Activated CD8-positive, alpha-beta memory T cell treated with anti-CD3 and anti-CD28 coated beads for 36 hours (primary cell): ENCODE data around the gene KCNK15. TPM values are rescaled to one million over a fixed set of nuclear protein-coding genes. Genes with fewer than 3 reads are reported as not detected.

Experiments used
- CTCF ChIA-PET: fragments of 350-600 bp; sonication (Branson Sonifier 250); formaldehyde crosslinking; loops from one replicate; lab custom pipeline; 2021; ENCODE audit warnings: antibody characterized with exemption; lab: Charles Lee
- POLR2A ChIA-PET: fragments of 350-600 bp; sonication (Branson Sonifier 250); formaldehyde crosslinking; loops from one replicate; lab custom pipeline; 2021; ENCODE audit warnings: antibody characterized with exemption; lab: Charles Lee
- total RNA-seq, 2 experiments: library from RNA; stranded (reverse); gene quantifications; one replicate each; pipeline ENCODE4 v1.2.3, GENCODE V29; 2021

KCNK15 gene
- total RNA-seq, 2 experiments from 2014 or later, result 0.27 to 0.30 TPM

DNA sequence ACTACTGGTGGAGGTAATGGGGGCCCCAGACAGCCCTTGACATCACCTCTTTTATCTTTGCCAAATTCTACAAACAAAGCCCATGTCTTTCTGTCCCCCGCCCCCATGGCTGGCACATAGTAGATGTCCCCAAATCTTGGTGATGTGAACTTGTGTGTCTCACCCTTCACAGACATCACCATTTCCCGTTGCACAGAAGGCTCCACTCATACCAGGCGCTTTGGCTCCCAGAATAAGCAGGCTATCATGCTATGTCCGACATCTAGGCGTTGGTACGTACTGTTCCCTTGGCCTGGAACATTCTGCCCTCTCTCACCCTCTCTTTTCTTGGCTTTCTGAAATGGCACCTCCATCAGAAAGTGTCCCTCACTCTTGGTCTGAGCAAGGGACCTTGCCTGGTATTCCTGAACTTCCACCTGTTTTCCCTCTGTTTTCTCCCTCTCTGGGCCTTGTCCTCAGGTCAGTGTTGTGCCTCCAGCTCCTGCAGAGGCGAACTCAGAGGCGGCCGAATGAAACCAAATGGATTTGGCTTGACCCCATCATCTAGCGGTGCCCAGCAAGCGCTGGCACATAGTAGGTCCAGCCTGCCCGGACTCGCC lies 31.5 kb upstream of the KCNK15 start:
- ChIA-PET POLR2A (no interaction called here), CTCF (no interaction called here)

DNA sequence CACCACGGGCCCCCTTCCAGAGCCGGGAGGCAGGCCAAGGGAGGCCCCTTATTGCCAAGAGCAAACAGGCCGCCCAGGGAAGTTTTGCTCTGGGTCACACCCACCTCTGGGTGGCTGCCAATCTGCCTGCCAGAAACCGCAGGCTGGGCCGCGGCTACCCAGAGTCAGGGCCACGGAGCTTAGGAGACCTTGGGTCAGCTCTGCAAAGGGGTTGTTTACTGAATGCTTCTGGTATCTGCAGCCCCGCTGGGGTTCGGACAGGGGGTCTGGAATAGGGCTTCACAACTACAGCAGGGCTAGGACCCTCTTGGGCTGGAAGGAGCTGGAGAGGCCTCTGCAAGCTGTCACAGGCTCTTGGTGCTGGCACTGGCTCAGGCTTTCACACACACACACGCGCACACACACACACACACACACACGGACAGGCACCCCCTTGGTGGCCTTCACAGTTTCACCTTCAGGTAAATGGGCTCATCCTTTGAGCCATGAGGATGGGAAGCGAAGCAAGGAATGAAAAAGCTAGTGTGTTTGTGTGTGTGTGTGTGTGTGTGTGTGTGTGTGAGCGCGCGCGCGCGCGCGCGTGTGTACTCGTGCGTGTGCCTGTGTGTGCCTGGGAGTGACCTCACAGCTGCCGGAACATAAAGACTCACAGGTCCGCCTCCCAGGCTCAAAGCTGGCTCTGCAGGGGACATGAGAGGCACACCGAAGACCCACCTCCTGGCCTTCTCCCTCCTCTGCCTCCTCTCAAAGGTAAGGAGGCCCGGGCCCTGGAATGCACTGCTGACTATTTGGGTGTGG lies 30.8 kb upstream of the KCNK15 start, which contains the start of gene CCN5:
Gene CCN5, plus strand, starts transcription at position 669 of the 798 bp plus-strand sequence. Its CDS starts 22 bp downstream, at position 691.
- ChIA-PET POLR2A (no interaction called here), CTCF (no interaction called here)

DNA sequence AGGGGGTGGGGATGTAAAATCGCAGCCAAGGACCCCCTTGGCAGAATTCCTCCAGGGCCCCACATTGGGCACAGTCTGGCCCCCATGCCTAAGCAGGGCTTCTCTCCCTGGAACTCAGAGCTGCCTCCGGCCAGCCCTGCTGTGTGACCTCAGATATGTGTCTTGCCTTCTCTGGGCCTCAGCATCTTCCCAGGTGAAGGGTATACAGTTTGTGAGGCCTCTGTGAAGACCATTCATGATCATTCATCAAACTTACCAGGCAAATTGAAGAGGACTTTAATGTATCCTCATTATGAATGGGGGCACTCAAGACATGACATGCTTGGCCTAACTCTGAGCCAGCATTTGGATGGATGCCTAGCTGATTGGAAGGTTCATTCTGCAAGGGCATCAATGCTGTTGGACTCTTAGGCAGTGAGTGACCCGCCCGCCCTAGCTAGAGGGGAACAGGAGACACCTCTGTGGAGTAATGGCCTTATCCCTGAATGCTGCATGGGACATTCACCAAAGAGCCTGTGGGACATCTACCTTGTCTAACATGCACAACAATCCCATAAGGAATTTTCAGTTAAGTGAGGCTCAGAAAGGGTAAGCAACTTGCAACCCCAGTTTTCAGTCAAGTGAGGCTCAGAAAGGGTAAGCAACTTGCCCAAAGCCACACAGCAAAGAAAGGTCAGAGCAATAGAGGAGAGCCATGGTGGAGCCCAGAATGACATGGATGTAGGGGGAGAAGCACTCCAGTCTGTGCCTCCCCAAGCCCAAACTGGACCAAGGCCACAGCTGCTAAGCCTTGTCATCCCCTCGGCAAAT lies 30.0 kb upstream of the KCNK15 start:
- CTCF ChIA-PET, result interaction anchor here (0.6 kb wide), 1 partner anchor 163 kb away, joined by 4 read pairs; no protein-coding TSS in a partner anchor
- POLR2A ChIA-PET, result no interaction called here

DNA sequence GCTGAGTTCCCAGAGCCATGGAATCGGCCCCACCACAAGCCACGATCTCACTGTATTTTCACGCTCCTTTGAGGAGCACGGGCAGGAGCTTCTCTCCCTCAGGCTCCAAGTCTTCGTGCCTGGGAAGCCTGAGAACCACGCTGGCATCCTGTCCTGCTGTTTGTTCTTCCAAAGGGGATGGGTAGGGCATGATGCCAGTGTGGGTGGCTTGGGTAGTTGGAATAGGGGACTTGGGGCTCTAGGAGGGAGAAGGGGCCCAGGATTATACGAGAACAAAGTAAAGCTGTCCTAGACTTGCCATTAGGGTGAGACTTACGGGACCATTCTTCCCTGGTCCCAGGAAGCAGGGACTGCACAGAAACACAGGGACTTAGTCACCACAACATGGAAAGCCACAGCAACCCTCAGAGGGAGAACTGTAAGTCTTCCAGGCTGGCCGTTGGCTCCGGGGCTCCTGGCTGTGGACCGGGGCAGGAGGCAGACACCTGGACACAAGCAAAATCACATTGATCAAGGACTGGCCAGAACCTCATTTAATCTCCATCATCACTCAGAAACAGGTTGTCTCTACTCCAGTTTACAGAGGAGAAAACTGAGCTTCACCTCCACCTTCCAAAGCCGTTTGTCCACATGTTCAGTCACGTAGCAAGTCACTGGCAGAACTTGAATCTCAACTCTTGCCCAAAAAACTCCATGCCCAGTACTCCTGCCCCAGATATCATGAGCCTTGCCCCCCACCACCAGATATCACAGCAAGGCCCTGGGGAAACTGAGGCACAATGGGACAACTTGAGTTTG lies 29.2 kb upstream of the KCNK15 start:
- POLR2A ChIA-PET, result no interaction called here
- CTCF ChIA-PET, result interaction anchor here (0.6 kb wide), 1 partner anchor 162 kb away, joined by 4 read pairs; no protein-coding TSS in a partner anchor

DNA sequence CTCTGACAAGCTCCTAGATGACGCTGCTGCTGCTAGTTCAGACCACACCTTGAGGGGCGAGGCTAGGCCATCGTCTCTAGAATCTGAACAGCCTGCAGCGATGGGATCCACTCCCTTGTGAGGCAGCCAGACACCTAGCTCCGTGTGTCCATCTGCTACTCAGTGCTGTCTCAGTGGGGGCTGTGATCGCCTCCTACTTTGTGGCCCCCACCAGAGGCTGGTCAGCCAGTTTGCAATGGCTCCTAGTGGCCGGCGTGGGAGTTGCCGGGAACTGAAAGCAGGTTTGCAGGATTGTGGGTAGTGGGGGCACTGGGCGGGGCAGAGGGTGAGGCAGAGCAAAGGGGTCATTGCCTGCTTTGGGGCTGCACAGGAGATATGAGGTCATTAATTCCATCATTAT lies 27.7 kb upstream of the KCNK15 start:
- ChIA-PET CTCF (no interaction called here), POLR2A (no interaction called here)

DNA sequence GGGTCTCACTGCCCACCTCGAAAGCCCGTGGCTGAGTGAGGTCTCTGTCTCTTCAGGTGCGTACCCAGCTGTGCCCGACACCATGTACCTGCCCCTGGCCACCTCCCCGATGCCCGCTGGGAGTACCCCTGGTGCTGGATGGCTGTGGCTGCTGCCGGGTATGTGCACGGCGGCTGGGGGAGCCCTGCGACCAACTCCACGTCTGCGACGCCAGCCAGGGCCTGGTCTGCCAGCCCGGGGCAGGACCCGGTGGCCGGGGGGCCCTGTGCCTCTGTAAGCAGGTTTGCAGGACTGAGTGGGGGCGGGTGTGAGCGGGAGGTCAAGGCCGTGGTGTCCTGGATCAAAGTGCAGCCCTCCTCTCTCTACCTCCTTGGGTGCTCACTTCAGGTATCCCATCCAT lies 25.8 kb upstream of the KCNK15 start:
- CTCF ChIA-PET, result no interaction called here
- POLR2A ChIA-PET, result no interaction called here

DNA sequence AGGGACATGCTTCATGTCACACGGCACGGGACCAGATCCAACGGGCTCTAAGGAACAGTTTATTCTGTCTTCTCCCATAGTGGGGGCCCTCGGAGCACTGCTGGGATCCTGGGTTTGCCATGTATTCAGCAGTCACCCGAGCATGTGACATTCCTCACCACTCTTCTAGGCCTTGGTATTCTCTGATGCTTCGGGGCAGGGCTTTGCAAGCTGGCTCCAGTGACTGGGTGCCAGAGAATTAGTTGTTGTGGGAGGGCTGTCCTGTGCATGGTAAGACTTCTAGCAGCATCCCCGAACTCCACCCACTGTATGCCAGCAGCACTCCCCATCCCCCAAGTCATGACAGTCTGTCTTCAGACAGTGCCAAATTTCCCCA lies 25.1 kb upstream of the KCNK15 start:
- ChIA-PET CTCF (no interaction called here), POLR2A (no interaction called here)

DNA sequence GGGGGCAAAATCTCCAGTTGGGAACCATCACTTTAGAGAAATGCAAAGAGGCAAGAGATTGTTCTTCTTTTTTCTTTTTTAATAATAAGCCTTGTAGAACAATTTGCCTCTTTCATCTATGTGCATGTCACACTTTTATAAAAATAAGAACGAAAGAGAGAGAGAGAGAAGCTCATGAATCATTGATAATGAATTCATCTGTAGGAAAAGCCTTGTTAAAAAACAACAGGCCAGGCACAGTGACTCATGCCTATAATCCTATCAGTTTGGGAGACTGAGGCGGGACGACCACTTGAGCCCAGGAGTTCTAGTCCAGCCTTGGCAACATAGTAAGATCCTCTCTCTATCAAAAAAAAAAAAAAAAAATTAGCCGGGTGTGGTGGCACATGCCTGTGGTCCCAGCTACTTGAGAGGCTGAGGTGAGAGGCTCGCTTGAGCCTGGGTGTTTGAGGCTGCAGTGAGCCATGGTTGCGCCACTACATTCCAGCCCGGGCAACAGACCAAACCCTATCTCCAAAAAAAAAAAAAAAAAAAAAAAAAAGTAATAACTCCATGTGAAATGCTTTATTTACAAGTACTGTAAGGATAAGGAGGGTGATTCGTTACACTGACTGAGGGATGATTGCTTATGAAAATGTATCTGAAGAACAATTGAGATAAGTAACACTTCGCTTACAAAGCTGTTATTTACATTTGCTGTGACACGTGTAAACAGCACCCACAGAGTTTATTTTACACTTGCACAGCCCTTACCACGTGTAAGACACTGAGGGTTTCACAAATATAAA lies 24.5 kb upstream of the KCNK15 start:
- ChIA-PET CTCF (interaction anchor here (1.0 kb wide), 1 partner anchor 9 kb away, joined by 4 read pairs; no protein-coding TSS in a partner anchor), POLR2A (no interaction called here)

DNA sequence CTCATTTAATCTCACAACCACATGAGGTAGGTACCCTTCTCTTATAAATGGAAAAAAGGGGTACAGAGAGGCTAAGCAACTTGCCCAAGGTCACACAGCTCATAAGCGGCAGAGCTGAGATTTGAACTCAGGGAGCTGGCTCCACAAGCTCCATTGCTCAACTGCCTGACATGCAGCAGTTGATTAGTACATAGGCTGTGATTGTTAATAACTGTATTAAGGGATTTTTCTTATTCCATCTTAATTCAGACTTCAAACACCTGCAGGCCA lies 23.9 kb upstream of the KCNK15 start:
- CTCF ChIA-PET, result interaction anchor here (1.0 kb wide), 1 partner anchor 8 kb away, joined by 4 read pairs; no protein-coding TSS in a partner anchor

DNA sequence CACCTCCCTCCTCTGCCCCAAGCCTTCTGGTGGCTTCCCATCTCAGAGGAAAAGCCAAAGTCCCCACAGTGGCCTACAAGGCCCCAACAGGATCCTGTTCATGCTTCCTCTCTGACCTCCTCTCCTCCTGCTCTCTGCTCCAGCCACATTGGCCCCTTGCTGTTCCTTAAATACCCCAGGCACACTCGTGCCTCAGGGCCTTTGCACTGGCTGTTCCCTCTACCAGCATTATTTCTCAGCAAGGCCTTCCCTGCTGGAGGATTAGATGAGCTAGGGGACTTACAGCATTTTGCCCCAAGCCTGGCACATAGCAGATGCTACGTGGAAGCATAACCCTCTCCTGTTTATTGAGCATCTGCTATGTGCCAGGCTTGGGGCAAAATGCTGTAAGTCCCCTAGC lies 22.7 kb upstream of the KCNK15 start:
- ChIA-PET POLR2A (no interaction called here), CTCF (no interaction called here)

More for the DNA sequence above, 23.9 kb upstream of the KCNK15 start:
- POLR2A ChIA-PET, result no interaction called here

DNA sequence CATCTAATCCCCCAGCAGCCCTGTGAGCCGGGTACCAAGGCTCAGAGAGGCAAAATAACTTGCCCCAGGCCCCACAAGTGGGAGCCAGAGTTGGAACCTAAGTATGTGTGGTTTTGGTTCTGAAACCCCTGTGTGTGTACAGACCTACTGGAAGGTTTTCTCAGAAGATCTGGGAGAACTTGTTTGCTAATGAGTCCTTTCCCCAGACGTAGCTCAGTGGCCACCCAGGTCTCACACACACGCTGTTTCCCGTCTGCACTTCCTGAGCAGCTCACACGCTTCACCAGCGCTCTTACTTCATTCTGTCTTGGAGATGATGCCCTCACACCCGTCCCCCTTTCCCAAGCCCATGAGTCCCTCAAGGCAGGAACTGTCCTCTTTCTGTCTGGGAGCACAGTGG lies 22.3 kb upstream of the KCNK15 start:
- CTCF ChIA-PET, result interaction anchor here (0.6 kb wide), 1 partner anchor 39 kb away, joined by 3 read pairs; no protein-coding TSS in a partner anchor
- POLR2A ChIA-PET, result no interaction called here

DNA sequence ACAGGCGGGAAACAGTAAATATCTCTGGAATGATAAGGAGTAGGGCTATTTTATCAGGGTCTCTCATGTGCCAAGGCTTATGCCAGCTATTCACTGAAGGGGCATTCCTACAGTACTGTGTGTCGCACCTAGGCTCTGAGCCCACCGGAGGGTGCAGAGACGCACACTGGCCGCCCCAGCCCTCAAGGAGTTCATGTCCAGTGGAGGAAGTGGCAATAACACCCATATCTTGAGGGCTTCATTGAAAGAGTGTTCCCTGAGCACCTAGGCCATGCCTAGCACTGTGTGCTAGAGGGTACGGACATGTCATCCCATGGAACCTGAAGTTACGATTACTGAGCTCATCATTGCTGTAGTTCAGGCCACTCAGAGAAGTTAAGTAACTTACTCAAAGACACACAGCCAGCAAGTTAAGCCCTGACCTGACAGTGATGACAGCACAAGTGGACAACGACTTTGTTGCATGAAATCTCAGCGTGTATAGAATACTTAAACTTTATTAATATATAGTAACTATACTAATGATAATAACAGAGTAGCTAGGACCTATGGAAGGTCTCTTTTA lies 21.8 kb upstream of the KCNK15 start:
- ChIA-PET CTCF (interaction anchor here (0.6 kb wide), 1 partner anchor 40 kb away, joined by 3 read pairs; no protein-coding TSS in a partner anchor), POLR2A (no interaction called here)

DNA sequence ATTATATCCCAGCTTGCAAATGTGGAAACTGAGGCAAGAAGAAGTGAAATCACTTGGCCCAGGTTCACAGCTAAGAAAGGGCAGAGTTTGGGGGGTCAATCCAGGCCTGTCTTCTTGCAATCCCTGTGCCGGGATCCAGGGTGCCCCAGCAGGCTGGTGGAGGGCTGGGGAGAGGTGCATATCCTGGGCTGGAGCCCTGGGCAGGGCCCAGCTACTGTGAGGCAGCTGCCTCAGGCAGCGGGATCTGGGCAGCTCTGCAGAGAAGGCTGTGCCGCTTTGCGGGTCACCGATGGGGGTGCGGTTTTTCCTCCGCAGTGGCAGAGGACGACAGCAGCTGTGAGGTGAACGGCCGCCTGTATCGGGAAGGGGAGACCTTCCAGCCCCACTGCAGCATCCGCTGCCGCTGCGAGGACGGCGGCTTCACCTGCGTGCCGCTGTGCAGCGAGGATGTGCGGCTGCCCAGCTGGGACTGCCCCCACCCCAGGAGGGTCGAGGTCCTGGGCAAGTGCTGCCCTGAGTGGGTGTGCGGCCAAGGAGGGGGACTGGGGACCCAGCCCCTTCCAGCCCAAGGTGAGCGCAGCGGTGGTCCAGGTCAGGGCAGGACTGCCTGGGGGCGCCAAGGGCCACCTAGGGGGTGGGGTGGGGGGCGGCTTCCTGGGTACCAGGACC lies 21.1 kb upstream of the KCNK15 start:
- CTCF ChIA-PET, result no interaction called here
- POLR2A ChIA-PET, result interaction anchor here (0.6 kb wide), 1 partner anchor 44 kb away, joined by 3 read pairs; no protein-coding TSS in a partner anchor

DNA sequence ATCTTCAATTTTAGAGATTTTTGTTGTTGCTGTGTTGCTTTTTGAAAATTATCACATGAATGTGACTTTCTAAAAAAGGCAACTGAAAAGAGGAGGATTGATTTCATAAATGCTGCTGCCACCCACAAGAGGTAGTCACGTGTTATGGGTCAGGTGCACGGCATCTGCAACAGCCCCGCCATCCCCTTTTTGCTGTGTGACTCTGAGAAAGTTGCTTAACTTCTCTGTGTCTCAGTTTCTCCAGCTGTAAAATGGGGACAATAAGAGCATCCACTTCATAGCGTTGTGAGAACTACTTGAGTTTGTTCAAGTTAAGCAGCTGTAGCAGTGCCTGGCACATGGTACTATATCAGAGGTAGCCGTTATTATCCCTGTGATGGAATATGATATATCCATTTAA lies 19.8 kb upstream of the KCNK15 start:
- ChIA-PET CTCF (no interaction called here), POLR2A (no interaction called here)

DNA sequence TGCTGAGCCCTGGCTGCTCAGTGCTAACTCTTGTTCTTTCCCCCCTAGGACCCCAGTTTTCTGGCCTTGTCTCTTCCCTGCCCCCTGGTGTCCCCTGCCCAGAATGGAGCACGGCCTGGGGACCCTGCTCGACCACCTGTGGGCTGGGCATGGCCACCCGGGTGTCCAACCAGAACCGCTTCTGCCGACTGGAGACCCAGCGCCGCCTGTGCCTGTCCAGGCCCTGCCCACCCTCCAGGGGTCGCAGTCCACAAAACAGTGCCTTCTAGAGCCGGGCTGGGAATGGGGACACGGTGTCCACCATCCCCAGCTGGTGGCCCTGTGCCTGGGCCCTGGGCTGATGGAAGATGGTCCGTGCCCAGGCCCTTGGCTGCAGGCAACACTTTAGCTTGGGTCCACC lies 18.6 kb upstream of the KCNK15 start:
- CTCF ChIA-PET, result no interaction called here
- POLR2A ChIA-PET, result no interaction called here

DNA sequence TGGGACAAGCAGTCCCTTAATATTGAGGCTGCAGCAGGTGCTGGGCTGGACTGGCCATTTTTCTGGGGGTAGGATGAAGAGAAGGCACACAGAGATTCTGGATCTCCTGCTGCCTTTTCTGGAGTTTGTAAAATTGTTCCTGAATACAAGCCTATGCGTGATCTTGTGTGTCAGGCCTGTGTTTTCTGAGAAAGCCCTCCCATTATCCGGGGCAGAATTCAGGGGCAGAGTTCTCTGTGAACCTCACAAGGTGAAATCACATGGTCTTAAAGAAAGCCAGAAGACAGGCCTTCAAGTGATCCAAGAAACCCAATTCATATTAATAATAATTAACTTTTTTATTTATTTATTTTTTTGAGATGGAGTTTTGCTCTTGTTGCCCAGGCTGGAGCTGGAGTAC lies 18.0 kb upstream of the KCNK15 start:
- ChIA-PET CTCF (no interaction called here), POLR2A (interaction anchor here (0.7 kb wide), 1 partner anchor 9 kb away, joined by 5 read pairs; no protein-coding TSS in a partner anchor)

DNA sequence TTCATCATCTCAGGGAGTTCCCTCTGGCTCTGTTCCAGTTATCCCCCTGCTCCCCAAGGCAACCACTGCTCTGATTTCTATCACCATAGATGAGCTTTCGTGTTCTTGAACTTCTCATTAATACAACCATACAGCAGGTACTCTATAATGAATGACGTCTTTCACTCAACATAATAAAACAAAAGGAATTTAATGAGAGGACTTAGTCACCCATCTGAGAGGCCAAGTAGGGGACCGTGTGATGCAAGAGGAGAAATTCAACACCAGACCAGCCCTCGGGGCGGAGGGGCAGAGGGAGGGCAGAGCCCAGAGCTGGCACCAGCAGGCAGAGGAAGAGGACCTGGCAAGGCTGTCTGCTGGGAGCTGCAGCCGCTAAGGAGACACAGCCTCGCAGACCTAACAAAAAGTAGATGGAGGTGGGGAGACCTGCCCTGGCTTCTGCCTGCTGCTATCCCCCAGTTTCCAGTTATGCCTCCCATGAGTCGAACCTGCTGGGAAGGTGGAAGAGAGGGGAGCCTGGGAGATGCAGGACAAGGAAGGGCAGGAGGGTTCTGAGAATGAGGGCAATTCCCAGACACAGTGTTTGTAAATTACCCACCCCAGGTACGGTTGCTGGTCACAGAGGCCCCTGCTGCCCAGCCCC lies 16.7 kb upstream of the KCNK15 start:
- CTCF ChIA-PET, result no interaction called here

More for the DNA sequence above, 16.7 kb upstream of the KCNK15 start:
- POLR2A ChIA-PET, result no interaction called here
